ENCODE data around the gene HMGB1. TPM values are rescaled to one million over a fixed set of nuclear protein-coding genes. Genes with fewer than 3 reads are reported as not detected.

The HMGB1 gene
- 264 TPM for total RNA-seq
- polyA plus RNA-seq (ENCODE audit: insufficient read depth, low read depth, low replicate concordance), result 247 TPM
- long read RNA-seq, donor 1, full-length matches to known transcripts, result 252 of 789 reads
- long read RNA-seq, donor 1, partial matches to known transcripts, result 529 of 789 reads
- long read RNA-seq, donor 1, other reads (novel, unspliced or antisense), result 8 of 789 reads
- long read RNA-seq, donor 2, full-length matches to known transcripts, result 235 of 627 reads
- long read RNA-seq, donor 2, partial matches to known transcripts, result 384 of 627 reads
- long read RNA-seq, donor 2, other reads (novel, unspliced or antisense), result 8 of 627 reads
- long read RNA-seq, donor 3, full-length matches to known transcripts, result 321 of 818 reads
- long read RNA-seq, donor 3, partial matches to known transcripts, result 485 of 818 reads
- long read RNA-seq, donor 3, other reads (novel, unspliced or antisense), result 12 of 818 reads
- long read RNA-seq, donor 4, full-length matches to known transcripts, result 259 of 394 reads
- long read RNA-seq, donor 4, partial matches to known transcripts, result 135 of 394 reads
- long read RNA-seq, donor 4, other reads (novel, unspliced or antisense), result 0 of 394 reads
- long read RNA-seq, donor 5, full-length matches to known transcripts, result 24 of 51 reads
- long read RNA-seq, donor 5, partial matches to known transcripts, result 27 of 51 reads
- long read RNA-seq, donor 5, other reads (novel, unspliced or antisense), result 0 of 51 reads
- long read RNA-seq, donor 6, full-length matches to known transcripts, result 754 of 1,876 reads
- long read RNA-seq, donor 6, partial matches to known transcripts, result 1,108 of 1,876 reads
- long read RNA-seq, donor 6, other reads (novel, unspliced or antisense), result 14 of 1,876 reads
- long read RNA-seq, donor 7, full-length matches to known transcripts, result 118 of 220 reads
- long read RNA-seq, donor 7, partial matches to known transcripts, result 54 of 220 reads
- long read RNA-seq, donor 7, other reads (novel, unspliced or antisense), result 48 of 220 reads
- long read RNA-seq, donor 8, full-length matches to known transcripts, result 274 of 831 reads
- long read RNA-seq, donor 8, partial matches to known transcripts, result 557 of 831 reads
- long read RNA-seq, donor 8, other reads (novel, unspliced or antisense), result 0 of 831 reads
- long read RNA-seq, donor 9, full-length matches to known transcripts, result 139 of 356 reads
- long read RNA-seq, donor 9, partial matches to known transcripts, result 217 of 356 reads
- long read RNA-seq, donor 9, other reads (novel, unspliced or antisense), result 0 of 356 reads
- long read RNA-seq, donor 10, full-length matches to known transcripts, result 242 of 713 reads
- long read RNA-seq, donor 10, partial matches to known transcripts, result 465 of 713 reads
- long read RNA-seq, donor 10, other reads (novel, unspliced or antisense), result 6 of 713 reads

GRCh38 chr13:30465593-30466357, at the start of gene HMGB1:
TSS of gene HMGB1 (minus strand) at chr13:30465936. CDS start at chr13:30463680, 2,256 bp downstream.
- no peak for TF ChIP-seq CTCF (IDR thresholded peaks at IDR 0.05; ENCODE audit: borderline replicate concordance, extremely low read depth, insufficient read depth)
- Histone ChIP-seq H3K27ac (ENCODE audit: low read depth in 2 of 2, low read length in 2 of 2) (peak within 1 kb of the TSS; percentile 97 to 99), H3K9ac (ENCODE audit: low read length in 3 of 3) (peak within 1 kb of the TSS; percentile 43 to 82 (median 69)), H3K36me3 (ENCODE audit: control insufficient read depth in 2 of 3, insufficient read depth in 3 of 3, low read length in 3 of 3) (peaks cover 0 to 14% (median 4%) of the 10 kb centered on the region in 3 donors), H3K4me3 (ENCODE audit: low read length in 3 of 3) (peak within 1 kb of the TSS; percentile 45 to 69 (median 63)), H3K4me1 (ENCODE audit: control insufficient read depth in 2 of 3, insufficient read depth in 2 of 3, low read depth in 1 of 3, low read length in 3 of 3) (peaks cover 4 to 18% (median 9%) of the 10 kb centered on the region in 3 donors), H3K9me3 (ENCODE audit: control insufficient read depth in 2 of 3, insufficient read depth in 1 of 3, low read length in 3 of 3) (no peaks in the 10 kb centered on the region), H3K27me3 (ENCODE audit: control insufficient read depth, insufficient read depth, low read length) (no peaks in the 10 kb centered on the region)
- FAIRE-seq (peak; percentile 99), DNase-seq (peak; percentile 99 to 100 (median 99))
- intact Hi-C loops (cut with DNase I), result no loop called here

- no peak overlapping the region for H3K9ac ChIP-seq (ENCODE audit: low read length in 3 of 3)
- intact Hi-C loops (cut with DNase I), result no loop called here
- no peak for TF ChIP-seq CTCF (IDR thresholded peaks at IDR 0.05; ENCODE audit: borderline replicate concordance, extremely low read depth, insufficient read depth)
- H3K9me3 ChIP-seq (ENCODE audit: control insufficient read depth in 2 of 3, insufficient read depth in 1 of 3, low read length in 3 of 3), result no peaks in the 10 kb centered on the region
- H3K36me3 ChIP-seq (ENCODE audit: control insufficient read depth in 2 of 3, insufficient read depth in 3 of 3, low read length in 3 of 3), result no peaks in the 10 kb centered on the region
- no peak for DNase-seq
- no peak for FAIRE-seq
- no peaks in the 10 kb centered on the region for H3K27me3 ChIP-seq (ENCODE audit: control insufficient read depth, insufficient read depth, low read length)
- H3K27ac ChIP-seq (ENCODE audit: low read depth in 2 of 2, low read length in 2 of 2), result no peak overlapping the region
- H3K4me1 ChIP-seq (ENCODE audit: control insufficient read depth in 2 of 3, insufficient read depth in 2 of 3, low read depth in 1 of 3, low read length in 3 of 3), result no peaks in the 10 kb centered on the region
- no peak overlapping the region for H3K4me3 ChIP-seq (ENCODE audit: low read length in 3 of 3)
Measured at GRCh38 chr13:30510811-30511371, 45.2 kb upstream of the HMGB1 start.

- DNase-seq (no peak), FAIRE-seq (no peak)
- intact Hi-C loops (cut with DNase I), result no loop called here
- no peak for TF ChIP-seq CTCF (IDR thresholded peaks at IDR 0.05; ENCODE audit: borderline replicate concordance, extremely low read depth, insufficient read depth)
- no peak overlapping the region for H3K27ac ChIP-seq (ENCODE audit: low read depth in 2 of 2, low read length in 2 of 2)
- H3K4me1 ChIP-seq (ENCODE audit: control insufficient read depth in 2 of 3, insufficient read depth in 2 of 3, low read depth in 1 of 3, low read length in 3 of 3), result no peaks in the 10 kb centered on the region
- no peaks in the 10 kb centered on the region for H3K27me3 ChIP-seq (ENCODE audit: control insufficient read depth, insufficient read depth, low read length)
- H3K9me3 ChIP-seq (ENCODE audit: control insufficient read depth in 2 of 3, insufficient read depth in 1 of 3, low read length in 3 of 3), result no peaks in the 10 kb centered on the region
- H3K4me3 ChIP-seq (ENCODE audit: low read length in 3 of 3), result no peak overlapping the region
- H3K9ac ChIP-seq (ENCODE audit: low read length in 3 of 3), result no peak overlapping the region
- H3K36me3 ChIP-seq (ENCODE audit: control insufficient read depth in 2 of 3, insufficient read depth in 3 of 3, low read length in 3 of 3), result no peaks in the 10 kb centered on the region
Measured at GRCh38 chr13:30510091-30510490, 44.4 kb upstream of the HMGB1 start.

Measured in kidney (tissue), 22 donors.